HCT116 (cell line): ENCODE data around the gene USH1G. TPM values are rescaled to one million over a fixed set of nuclear protein-coding genes. Genes with fewer than 3 reads are reported as not detected.

Experiments used
- ATAC-seq: fragments of 200-7000 bp; cut with Tn5 transposase; 2 replicates; pipeline ENCODE4 v1.9.1; 2020; ENCODE audit warnings: mild to moderate bottlenecking, moderate library complexity
- BruUV-seq: library from RNA; stranded (reverse); fragments of 400-500 nt; replicated peaks from 2 replicates; lab custom pipeline; 2021; lab: Mats Ljungman, UMichigan
- CTCF ChIA-PET: fragments of 300-600 bp; sonication (Branson Sonifier 250); formaldehyde crosslinking; loops from one replicate; lab custom pipeline; 2021; ENCODE audit warnings: antibody characterized with exemption; lab: Charles Lee
- POLR2A ChIA-PET: fragments of 300-600, 350-600 bp; sonication (Branson Sonifier 250); formaldehyde crosslinking; loops from one replicate; lab custom pipeline; 2021; ENCODE audit warnings: antibody characterized with exemption; lab: Charles Lee
- RAD21 ChIA-PET, 2 experiments: fragments of 300-600 bp; sonication (Branson Sonifier 250); formaldehyde crosslinking; loops; one replicate each; lab custom pipeline; 2023; ENCODE audit warnings: low total read pairs in 2 of 2; ENCODE audit not compliant: uncharacterized antibody in 2 of 2, unreplicated experiment in 2 of 2, low non-redundant PET in 1 of 2; lab: Charles Lee
- DNase-seq: peaks from one replicate; pipeline ENCODE4 v3.0.0-alpha.2; 2010; ENCODE audit warnings: low read depth, low spot score
- H2AFZ ChIP-seq: fragments of 200-600 bp; shearing (Covaris generic), sonication (generic); 2 replicates; pipeline ENCODE4 v1.6.1; 2017; ENCODE audit warnings: low read depth, mixed run types, mixed read lengths, antibody characterized with exemption, low read length; ENCODE audit not compliant: poor library complexity, severe bottlenecking
- H3K27ac ChIP-seq: 2 replicates; pipeline ENCODE4 v1.5.1; 2012; ENCODE audit warnings: low read depth, low read length
- H3K27me3 ChIP-seq: fragments of 200-600 bp; sonication (generic); 2 replicates; pipeline ENCODE4 v1.6.1; 2016; ENCODE audit warnings: mixed run types, low read length, mixed read lengths; ENCODE audit not compliant: insufficient read depth
- H3K36me3 ChIP-seq, 2 experiments: fragments of 200-500 bp in 1 of 2; fragments of 200-600 bp in 1 of 2; sonication (Bioruptor generic) in 1 of 2; sonication (generic) in 1 of 2; 2 replicates each; pipeline versions ENCODE4 v1.5.1 to v1.6.1; 2014 to 2016; ENCODE audit warnings: low read length in 2 of 2, inconsistent platforms in 1 of 2, mixed read lengths in 1 of 2, mixed run types in 1 of 2; ENCODE audit not compliant: insufficient read depth in 2 of 2, control insufficient read depth in 1 of 2
- H3K4me1 ChIP-seq, 2 experiments: fragments of 200-600 bp in 1 of 2; sonication (generic) in 1 of 2; 2 replicates each; pipeline versions ENCODE4 v1.5.1 to v1.6.1; 2012 to 2017; ENCODE audit warnings: low read length in 2 of 2, inconsistent platforms in 1 of 2, mild to moderate bottlenecking in 1 of 2, mixed read lengths in 1 of 2, mixed run types in 1 of 2, moderate library complexity in 1 of 2; ENCODE audit not compliant: insufficient read depth in 2 of 2, control insufficient read depth in 1 of 2
- H3K4me2 ChIP-seq: fragments of 200-600 bp; sonication (generic); 2 replicates; pipeline ENCODE4 v1.6.1; 2017; ENCODE audit warnings: mixed run types, low read length, mixed read lengths
- H3K4me3 ChIP-seq, 2 experiments: fragments of 200-600 bp in 1 of 2; sonication (generic) in 1 of 2; replicated peaks in 1 of 2; 2 replicates each; pipeline ENCODE4 v1.5.1; 2011 to 2016; ENCODE audit warnings: low read length in 2 of 2, control low read depth in 1 of 2, low read depth in 1 of 2, mild to moderate bottlenecking in 1 of 2, mixed read lengths in 1 of 2, mixed run types in 1 of 2
- H3K79me2 ChIP-seq: fragments of 200-600 bp; sonication (generic); 2 replicates; pipeline ENCODE4 v1.6.1; 2017; ENCODE audit warnings: mild to moderate bottlenecking, mixed run types, low read length, moderate library complexity, mixed read lengths; ENCODE audit not compliant: insufficient read depth
- H3K9ac ChIP-seq: fragments of 200-600 bp; sonication (generic); 2 replicates; pipeline ENCODE4 v1.6.1; 2016; ENCODE audit warnings: low read length, mixed read lengths
- H3K9me2 ChIP-seq: fragments of 200-600 bp; sonication (generic), shearing (Covaris generic); 2 replicates; pipeline ENCODE4 v1.6.1; 2017; ENCODE audit warnings: mixed run types, mild to moderate bottlenecking, moderate library complexity; ENCODE audit not compliant: insufficient read depth
- H3K9me3 ChIP-seq, 2 experiments: fragments of 200-500 bp in 1 of 2; fragments of 200-600 bp in 1 of 2; sonication (Bioruptor generic) in 1 of 2; sonication (generic) in 1 of 2; 2 replicates each; pipeline ENCODE4 v1.6.1; 2014 to 2017; ENCODE audit warnings: low read length in 2 of 2, mixed read lengths in 2 of 2, inconsistent platforms in 1 of 2, low read depth in 1 of 2, mild to moderate bottlenecking in 1 of 2, mixed run types in 1 of 2, moderate library complexity in 1 of 2; ENCODE audit not compliant: control insufficient read depth in 1 of 2, insufficient read depth in 1 of 2
- H4K20me1 ChIP-seq: fragments of 200-600 bp; sonication (generic), shearing (Covaris generic); 2 replicates; pipeline ENCODE4 v1.6.1; 2017; ENCODE audit warnings: mixed run types, mild to moderate bottlenecking, moderate library complexity; ENCODE audit not compliant: insufficient read depth
- ATF3 ChIP-seq: IDR thresholded peaks from 2 replicates; pipeline ENCODE4 v1.6.1; 2012
- CBX3 ChIP-seq: IDR thresholded peaks from 2 replicates; pipeline ENCODE4 v1.6.1; 2012; ENCODE audit warnings: low read depth
- CTCF ChIP-seq, 3 experiments: fragments of 200-600 bp in 1 of 3; sonication (generic) in 1 of 3; IDR thresholded peaks in 2 of 3; conservative IDR thresholded peaks in 1 of 3; 2 replicates each; pipeline ENCODE4 v1.5.1; 2012 to 2017; ENCODE audit warnings: low read depth in 2 of 3, low read length in 2 of 3, antibody characterized with exemption in 1 of 3, borderline replicate concordance in 1 of 3, control low read depth in 1 of 3, mild to moderate bottlenecking in 1 of 3, mixed read lengths in 1 of 3, mixed run types in 1 of 3, moderate library complexity in 1 of 3; ENCODE audit not compliant: insufficient read depth in 1 of 3
- EGR1 ChIP-seq: IDR thresholded peaks from 2 replicates; pipeline ENCODE4 v1.6.1; 2012; ENCODE audit warnings: low read depth
- EZH2 ChIP-seq: fragments of 200-600 bp; sonication (generic); IDR thresholded peaks from 2 replicates; pipeline ENCODE4 v1.6.1; 2017; ENCODE audit warnings: antibody characterized with exemption, mixed run types
- JUND ChIP-seq: IDR thresholded peaks from 2 replicates; pipeline ENCODE4 v1.6.1; 2012
- MAX ChIP-seq: IDR thresholded peaks from 2 replicates; pipeline ENCODE4 v1.6.1; 2012
- POLR2A ChIP-seq: IDR thresholded peaks from 2 replicates; pipeline ENCODE4 v1.7.0; 2011; ENCODE audit warnings: borderline replicate concordance; ENCODE audit not compliant: insufficient read depth, insufficient read length; ENCODE audit errors: extremely low read depth
- POLR2AphosphoS5 ChIP-seq: IDR thresholded peaks from 2 replicates; pipeline ENCODE4 v1.6.1; 2011; ENCODE audit warnings: mild to moderate bottlenecking, low read depth, low read length, moderate library complexity
- RAD21 ChIP-seq: IDR thresholded peaks from 2 replicates; pipeline ENCODE4 v1.6.1; 2012; ENCODE audit warnings: low read depth, mild to moderate bottlenecking
- REST ChIP-seq: IDR thresholded peaks from 2 replicates; pipeline ENCODE4 v1.6.1; 2012; ENCODE audit warnings: low read depth
- SIN3A ChIP-seq: IDR thresholded peaks from 2 replicates; pipeline ENCODE4 v1.6.1; 2012; ENCODE audit warnings: low read depth
- SRF ChIP-seq: IDR thresholded peaks from 2 replicates; pipeline ENCODE4 v1.6.1; 2012; ENCODE audit warnings: low read depth
- YY1 ChIP-seq: IDR thresholded peaks from 2 replicates; pipeline ENCODE4 v1.6.1; 2011; ENCODE audit warnings: low read length, low read depth, moderate library complexity, mild to moderate bottlenecking; ENCODE audit not compliant: insufficient replicate concordance; ENCODE audit errors: extremely low read depth
- ZBTB33 ChIP-seq: IDR thresholded peaks from 2 replicates; pipeline ENCODE4 v1.6.1; 2011; ENCODE audit warnings: mild to moderate bottlenecking, low read length, moderate library complexity; ENCODE audit not compliant: insufficient replicate concordance; ENCODE audit errors: extremely low read depth
- ZFX ChIP-seq: fragments of 450-650 bp; IDR thresholded peaks from 2 replicates; pipeline ENCODE4 v1.6.1; 2017
- ZNF274 ChIP-seq: fragments of 200-500 bp; sonication (Bioruptor generic); IDR thresholded peaks from 2 replicates; pipeline ENCODE4 v1.6.1; 2014; ENCODE audit warnings: mild to moderate bottlenecking, low read depth, low read length, inconsistent platforms
- intact Hi-C: fragments of 100-400 bp; cut with micrococcal nuclease; formaldehyde crosslinking; loops from 2 replicates; pipeline ENCODE4 v1.10.0; 2022
- total RNA-seq: library from RNA; stranded (reverse); gene quantifications from one replicate; pipeline ENCODE4 v1.2.1, GENCODE V29; 2021; ENCODE audit not compliant: unreplicated experiment

Gene USH1G
- total RNA-seq, 1 experiment from 2014 or later: 3.1 TPM

- no peak for TF ChIP-seq CTCF (IDR thresholded peaks at IDR 0.05 in 2 of 3, conservative IDR thresholded peaks at IDR 0.05 in 1 of 3; ENCODE audit: borderline replicate concordance in 1 of 3, insufficient read depth in 1 of 3, low read depth in 2 of 3, low read length in 2 of 3)
- TF ChIP-seq, all 23 proteins: peak for 0
Observed at GRCh38 chr17:74935585-74936469, 12.8 kb upstream of the USH1G start, which contains the start of gene OTOP3 (continued).

- intact Hi-C loops: no loop called here
- ChIA-PET RAD21 (interaction anchor here in 1 of 2 experiments (0.7 kb wide), 1 partner anchor 24 kb away, joined by 4 read pairs; no protein-coding TSS in a partner anchor), CTCF (no interaction called here), POLR2A (no interaction called here)
- no peak overlapping the region for H3K4me3 ChIP-seq
- no peak overlapping the region for H2AFZ ChIP-seq
- H3K36me3 ChIP-seq: no peaks in the 10 kb centered on the region
- no peak overlapping the region for H3K27ac ChIP-seq
- H4K20me1 ChIP-seq: no peaks in the 10 kb centered on the region
- H3K4me1 ChIP-seq: peaks cover 0 to 20% of the 10 kb centered on the region in 2 experiments; a peak in 2 of 4 replicates
- BruUV-seq: no TSS peak
- H3K79me2 ChIP-seq: no peaks in the 10 kb centered on the region
- no peaks in the 10 kb centered on the region for H3K9me2 ChIP-seq
- ATAC-seq: no peak
- H3K4me2 ChIP-seq: no peak overlapping the region
- H3K27me3 ChIP-seq: peaks cover 4% of the 10 kb centered on the region; the same call in 1 of the 2 replicates
- no peak overlapping the region for H3K9ac ChIP-seq
- no peak for DNase-seq
- no peaks in the 10 kb centered on the region for H3K9me3 ChIP-seq
- TF ChIP-seq SIN3A (no peak), JUND (no peak), ZBTB33 (no peak), YY1 (no peak), ZFX (no peak), POLR2AphosphoS5 (no peak), EZH2 (no peak), ATF3 (no peak), RAD21 (no peak), SRF (no peak), REST (no peak), MAX (no peak), EGR1 (no peak), CBX3 (no peak), POLR2A (no peak), ZNF274 (no peak)
Observed at GRCh38 chr17:74935048-74935447, 12.0 kb upstream of the USH1G start.
